T-cell (primary cell): ENCODE measurements around the gene IMMP2L. TPM values are rescaled to one million over a fixed set of nuclear protein-coding genes. Genes with fewer than 3 reads are reported as not detected.

Experiments used
- ATAC-seq, 4 experiments: fragments of 200-7000 bp in 3 of 4; fragments of 150-1000 bp in 1 of 4; cut with Tn5 transposase; replicated peaks in 1 of 4; 1 replicate in 3 of 4; 2 replicates in 1 of 4; pipeline ENCODE4 v1.10.0; 2021; ENCODE audit warnings: moderate library complexity in 3 of 4, mild to moderate bottlenecking in 2 of 4, moderate number of reproducible peaks in 1 of 4
- CTCF ChIA-PET, 2 donors: fragments of 300-600 bp; sonication (Branson Sonifier 250); formaldehyde crosslinking; loops; one replicate each; lab custom pipeline; 2022; ENCODE audit warnings: antibody characterized with exemption in 2 of 2; lab: Charles Lee
- POLR2A ChIA-PET, 2 donors: fragments of 300-600 bp; sonication (Branson Sonifier 250); formaldehyde crosslinking; loops; one replicate each; lab custom pipeline; 2022; ENCODE audit warnings: antibody characterized with exemption in 2 of 2; lab: Charles Lee
- DNase-seq, 35 experiments: peaks; one replicate each; pipeline versions ENCODE4 v3.0.0 to v3.0.0-alpha.2; 2013 to 2023
- H3K27ac ChIP-seq: one replicate; pipeline ENCODE4 v1.5.1; 2013; ENCODE audit warnings: low read length
- H3K27me3 ChIP-seq, 2 experiments: replicated peaks in 1 of 2; 1 replicate in 1 of 2; 2 replicates in 1 of 2; pipeline versions ENCODE4 v1.6.1 to v1.7.0; 2013; ENCODE audit warnings: low read length in 1 of 2, mixed read lengths in 1 of 2; ENCODE audit not compliant: control insufficient read depth in 2 of 2, insufficient read depth in 2 of 2; ENCODE audit errors: extremely low read depth in 1 of 2
- H3K36me3 ChIP-seq, 2 donors: 1 replicate in 1 of 2; 2 replicates in 1 of 2; pipeline versions ENCODE4 v1.6.1 to v1.7.0; 2013; ENCODE audit warnings: low read length in 1 of 2; ENCODE audit not compliant: control insufficient read depth in 2 of 2, insufficient read depth in 1 of 2; ENCODE audit errors: extremely low read depth in 1 of 2
- H3K4me1 ChIP-seq, 2 experiments: 1 replicate in 1 of 2; 2 replicates in 1 of 2; pipeline versions ENCODE4 v1.6.1 to v1.7.0; 2013; ENCODE audit warnings: low read length in 2 of 2, mixed read lengths in 1 of 2; ENCODE audit not compliant: insufficient read depth in 2 of 2, control insufficient read depth in 1 of 2; ENCODE audit errors: extremely low read depth in 1 of 2
- H3K4me3 ChIP-seq, 2 donors: 1 replicate in 1 of 2; 2 replicates in 1 of 2; pipeline versions ENCODE4 v1.5.1 to v1.7.0; 2013; ENCODE audit warnings: mild to moderate bottlenecking in 2 of 2, low read length in 1 of 2, moderate library complexity in 1 of 2; ENCODE audit not compliant: control insufficient read depth in 1 of 2; ENCODE audit errors: extremely low read depth in 1 of 2
- H3K9me3 ChIP-seq: 2 replicates; pipeline ENCODE4 v1.7.0; 2013
- H3K27ac Mint-ChIP-seq, 2 donors: one replicate each; pipeline ENCODE4 v1.8.0; 2020 to 2021; ENCODE audit warnings: mild to moderate bottlenecking in 2 of 2, mixed read lengths in 2 of 2
- H3K27me3 Mint-ChIP-seq, 2 donors: one replicate each; pipeline ENCODE4 v1.8.0; 2021 to 2022; ENCODE audit warnings: mixed read lengths in 2 of 2
- H3K36me3 Mint-ChIP-seq: one replicate; pipeline ENCODE4 v1.8.0; 2021; ENCODE audit warnings: mixed read lengths
- H3K4me1 Mint-ChIP-seq, 3 donors: one replicate each; pipeline ENCODE4 v1.8.0; 2020 to 2022; ENCODE audit warnings: mixed read lengths in 3 of 3, mild to moderate bottlenecking in 1 of 3
- H3K4me3 Mint-ChIP-seq, 3 donors: one replicate each; pipeline ENCODE4 v1.8.0; 2020 to 2022; ENCODE audit warnings: mild to moderate bottlenecking in 3 of 3, mixed read lengths in 3 of 3, moderate library complexity in 3 of 3
- H3K9me3 Mint-ChIP-seq, 3 donors: one replicate each; pipeline ENCODE4 v1.8.0; 2020 to 2022; ENCODE audit warnings: mixed read lengths in 3 of 3
- WGBS: methylation state at CpG from one replicate; pipeline ENCODE4 v1.1.5; 2013; ENCODE audit warnings: missing lambda C conversion rate; ENCODE audit not compliant: insufficient coverage; 5-methylcytosine and 5-hydroxymethylcytosine counted together
- total RNA-seq, 35 experiments: library from RNA in 6 of 35; stranded (reverse) in 6 of 35; fragments of 120-200 nt in 1 of 35; gene quantifications; one replicate each; pipeline versions ENCODE4 v1.2.1 to v1.2.4 and lab custom pipeline; 2013 to 2026

Gene IMMP2L
- total RNA-seq, 5 donors from 2014 or later (not counting 1 experiment from before 2014, with no cell fraction given), result 14.1 to 27.3 (median 21.7) TPM

DNA sequence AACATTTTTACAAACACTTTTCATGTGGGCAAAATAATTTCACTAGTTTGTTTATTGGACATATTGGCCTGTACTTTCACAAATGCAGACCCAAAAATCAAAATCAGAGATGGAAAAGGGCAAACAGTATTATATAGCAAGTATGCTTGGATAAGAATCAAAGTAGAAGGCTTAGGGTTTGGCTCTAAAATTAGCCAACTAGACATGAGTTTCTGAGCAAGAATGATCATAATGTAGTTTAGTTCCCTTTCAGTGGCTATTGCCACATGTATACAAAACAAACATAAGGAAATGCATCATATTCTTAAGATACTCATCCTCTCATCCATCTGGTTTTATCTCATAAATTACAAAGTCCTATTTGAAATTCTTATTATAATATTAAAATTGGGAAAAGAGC, 132.5 kb downstream of the IMMP2L start:
- ChIA-PET CTCF (no interaction called here), POLR2A (no interaction called here)
- peaks cover 33% of the 10 kb centered on the region for H3K36me3 Mint-ChIP-seq
- H3K4me3 Mint-ChIP-seq, result no peak overlapping the region
- ATAC-seq (no peak), DNase-seq (no peak)
- H3K27me3 Mint-ChIP-seq, result no peaks in the 10 kb centered on the region
- Histone ChIP-seq H3K4me3 (no peak overlapping the region), H3K27me3 (no peaks in the 10 kb centered on the region), H3K36me3 (no peaks in the 10 kb centered on the region), H3K4me1 (no peaks in the 10 kb centered on the region), H3K9me3 (no peaks in the 10 kb centered on the region), H3K27ac (no peak overlapping the region)
- H3K4me1 Mint-ChIP-seq, result no peaks in the 10 kb centered on the region
- H3K9me3 Mint-ChIP-seq, result peaks cover 4 to 17% (median 11%) of the 10 kb centered on the region in 3 donors
- no peak overlapping the region for H3K27ac Mint-ChIP-seq

DNA sequence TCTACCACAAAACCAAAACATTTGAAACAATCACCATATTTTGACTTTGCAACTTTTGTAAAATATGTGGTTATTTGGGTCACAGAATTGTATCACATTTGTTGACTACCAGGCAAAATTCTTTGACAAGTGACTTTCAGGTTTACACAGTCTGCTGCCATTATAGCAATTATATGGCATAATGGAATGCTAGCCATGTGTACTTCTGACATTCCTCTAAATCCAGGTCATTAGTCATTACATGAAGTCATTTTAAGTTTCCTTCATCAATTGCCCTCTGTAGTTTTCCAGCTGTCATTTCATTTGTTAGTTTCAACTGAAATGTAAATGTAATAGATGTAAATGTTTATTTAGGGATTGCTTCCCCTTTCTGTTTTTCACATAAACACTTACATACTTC, 137.5 kb downstream of the IMMP2L start:
- H3K4me1 Mint-ChIP-seq, result no peaks in the 10 kb centered on the region
- H3K36me3 Mint-ChIP-seq, result peaks cover 19% of the 10 kb centered on the region
- DNase-seq (no peak), ATAC-seq (no peak)
- CTCF ChIA-PET, result no interaction called here
- H3K27me3 ChIP-seq, result no peaks in the 10 kb centered on the region
- no peaks in the 10 kb centered on the region for H3K9me3 ChIP-seq
- no peaks in the 10 kb centered on the region for H3K27me3 Mint-ChIP-seq
- POLR2A ChIA-PET, result no interaction called here
- H3K36me3 ChIP-seq, result no peaks in the 10 kb centered on the region
- no peak overlapping the region for H3K4me3 Mint-ChIP-seq
- no peak overlapping the region for H3K27ac Mint-ChIP-seq
- H3K27ac ChIP-seq, result no peak overlapping the region
- H3K9me3 Mint-ChIP-seq, result peaks cover 7 to 21% (median 8%) of the 10 kb centered on the region in 3 donors
- H3K4me3 ChIP-seq, result no peak overlapping the region
- no peaks in the 10 kb centered on the region for H3K4me1 ChIP-seq

DNA sequence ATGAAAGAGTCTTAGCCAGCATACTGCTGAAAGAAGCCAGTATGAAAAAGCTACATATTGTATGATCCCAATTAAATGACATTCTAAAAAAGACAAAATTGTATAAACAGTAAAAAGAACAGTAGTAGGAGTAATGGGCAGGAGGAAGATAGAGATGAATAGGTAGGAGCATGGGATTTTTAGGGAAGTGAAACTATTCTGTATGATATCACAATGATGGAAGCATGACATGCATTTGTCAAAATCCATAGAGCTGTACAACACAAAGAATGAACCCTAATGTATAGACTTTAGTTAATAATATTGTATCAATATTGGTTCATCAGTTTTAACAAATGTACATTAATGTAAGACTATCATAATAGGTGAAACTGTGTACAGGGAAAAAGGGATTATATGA, 147.9 kb downstream of the IMMP2L start:
- Mint-ChIP-seq H3K27me3 (no peaks in the 10 kb centered on the region), H3K36me3 (peaks cover 3% of the 10 kb centered on the region), H3K27ac (no peak overlapping the region), H3K4me3 (no peak overlapping the region), H3K4me1 (peaks cover 4 to 22% (median 9%) of the 10 kb centered on the region in 3 donors), H3K9me3 (no peaks in the 10 kb centered on the region)
- POLR2A ChIA-PET, result no interaction called here
- Histone ChIP-seq H3K4me1 (no peaks in the 10 kb centered on the region), H3K27ac (no peak overlapping the region), H3K36me3 (no peaks in the 10 kb centered on the region), H3K4me3 (no peak overlapping the region), H3K9me3 (no peaks in the 10 kb centered on the region), H3K27me3 (no peaks in the 10 kb centered on the region)
- no peak for DNase-seq
- CTCF ChIA-PET, result no interaction called here
- no peak for ATAC-seq

DNA sequence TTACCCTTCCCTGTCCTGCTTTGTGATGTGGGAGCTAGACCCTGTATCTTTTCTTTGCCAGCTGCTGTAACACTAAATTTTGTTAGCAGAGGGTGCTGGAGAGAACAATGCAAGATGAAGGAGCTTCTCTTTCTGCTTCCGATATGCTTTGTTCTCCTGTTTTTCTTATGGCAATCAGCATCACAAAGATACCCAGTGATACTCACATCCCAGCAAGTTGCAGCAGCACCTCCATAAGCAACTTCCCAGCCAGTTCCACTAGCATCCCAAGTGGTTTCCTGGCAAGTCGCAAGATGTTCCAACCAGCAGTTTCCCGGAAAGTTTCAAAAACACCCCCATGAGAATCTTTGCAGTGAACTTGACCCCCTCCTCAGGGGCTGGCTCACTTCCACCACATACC, 148.6 kb downstream of the IMMP2L start:
- no peaks in the 10 kb centered on the region for H3K9me3 ChIP-seq
- no peaks in the 10 kb centered on the region for H3K36me3 ChIP-seq
- no peak overlapping the region for H3K27ac ChIP-seq
- CTCF ChIA-PET, result no interaction called here
- Mint-ChIP-seq H3K27ac (no peak overlapping the region), H3K9me3 (no peaks in the 10 kb centered on the region), H3K4me1 (peaks cover 6 to 22% (median 11%) of the 10 kb centered on the region in 3 donors), H3K36me3 (peaks cover 3% of the 10 kb centered on the region), H3K4me3 (no peak overlapping the region), H3K27me3 (no peaks in the 10 kb centered on the region)
- ATAC-seq (no peak), DNase-seq (no peak)
- no peaks in the 10 kb centered on the region for H3K4me1 ChIP-seq
- H3K4me3 ChIP-seq, result no peak overlapping the region
- 89% methylated on average over 3 of the region's 3 CpGs for WGBS
- POLR2A ChIA-PET, result no interaction called here
- H3K27me3 ChIP-seq, result no peaks in the 10 kb centered on the region

DNA sequence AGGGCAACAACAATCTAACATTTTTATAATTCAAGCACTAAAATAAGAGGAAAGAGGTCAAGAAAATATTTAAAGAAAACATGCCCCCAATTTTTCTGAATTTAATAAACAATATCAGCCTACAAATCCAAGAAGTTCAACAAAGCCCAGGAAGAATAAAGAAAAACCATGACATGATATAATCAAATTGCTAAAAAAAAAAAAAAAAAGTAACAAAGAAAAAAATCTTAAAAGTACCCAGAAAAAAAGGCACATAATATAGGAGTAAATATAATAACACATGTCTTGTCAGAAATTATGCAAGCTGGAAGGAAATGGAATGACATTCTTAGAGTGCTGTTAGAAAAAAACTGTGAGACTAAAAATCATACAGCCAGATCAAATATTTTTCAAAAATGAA, 151.4 kb downstream of the IMMP2L start:
- H3K4me1 ChIP-seq, result no peaks in the 10 kb centered on the region
- no peak overlapping the region for H3K27ac ChIP-seq
- no peak overlapping the region for H3K27ac Mint-ChIP-seq
- H3K9me3 ChIP-seq, result no peaks in the 10 kb centered on the region
- ATAC-seq (no peak), DNase-seq (no peak)
- no peaks in the 10 kb centered on the region for H3K36me3 ChIP-seq
- no peak overlapping the region for H3K4me3 Mint-ChIP-seq
- no peaks in the 10 kb centered on the region for H3K27me3 ChIP-seq
- peaks cover 8% of the 10 kb centered on the region for H3K36me3 Mint-ChIP-seq
- no peaks in the 10 kb centered on the region for H3K27me3 Mint-ChIP-seq
- H3K4me1 Mint-ChIP-seq, result peaks cover 6 to 22% (median 11%) of the 10 kb centered on the region in 3 donors
- CTCF ChIA-PET, result interaction anchor here in 1 of 2 donors (0.7 kb wide), 1 partner anchor 1569 kb away, joined by 3 read pairs; no protein-coding TSS in a partner anchor
- peaks cover 0 to 5% (median 0%) of the 10 kb centered on the region in 3 donors for H3K9me3 Mint-ChIP-seq
- POLR2A ChIA-PET, result no interaction called here
- H3K4me3 ChIP-seq, result no peak overlapping the region

DNA sequence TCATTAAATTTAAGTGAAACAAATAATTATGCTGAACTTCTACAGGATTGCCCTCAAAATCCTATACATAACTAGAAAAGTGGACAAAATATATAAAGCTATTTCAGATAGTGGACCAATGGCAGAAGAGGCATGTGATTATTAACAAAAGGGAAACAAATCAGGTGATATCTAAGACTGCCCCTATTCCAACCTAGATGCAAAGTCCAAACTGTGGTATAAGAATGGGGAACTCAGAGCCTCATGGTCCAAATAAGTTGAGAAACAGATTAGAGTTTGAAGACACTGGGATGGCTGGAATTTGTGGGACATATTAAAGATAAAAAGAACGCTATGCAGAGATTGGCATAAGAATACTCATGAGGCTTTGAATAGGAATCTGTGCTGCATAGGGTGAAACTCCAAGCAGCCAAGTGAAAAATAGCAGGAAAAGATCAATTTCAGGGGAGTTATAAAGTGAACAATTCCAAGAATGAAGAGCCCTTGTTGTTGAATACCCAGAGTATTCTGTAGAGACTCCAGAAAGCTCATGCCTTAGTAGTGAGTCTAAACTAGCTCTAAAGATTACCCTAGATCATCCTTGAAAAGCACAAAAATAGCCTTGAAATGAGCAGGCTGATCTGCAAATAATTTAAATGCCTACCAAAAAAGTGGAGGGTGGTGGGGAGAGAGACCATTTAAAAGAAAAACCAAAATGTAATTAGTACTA, 152.4 kb downstream of the IMMP2L start:
- Histone ChIP-seq H3K27me3 (no peaks in the 10 kb centered on the region), H3K4me3 (no peak overlapping the region), H3K36me3 (no peaks in the 10 kb centered on the region), H3K9me3 (no peaks in the 10 kb centered on the region), H3K27ac (no peak overlapping the region), H3K4me1 (no peaks in the 10 kb centered on the region)
- no peak for DNase-seq
- no peaks in the 10 kb centered on the region for H3K27me3 Mint-ChIP-seq
- ATAC-seq, result no peak
- ChIA-PET POLR2A (no interaction called here), CTCF (no interaction called here)
- no peak overlapping the region for H3K27ac Mint-ChIP-seq
- H3K4me1 Mint-ChIP-seq, result peaks cover 6 to 22% (median 11%) of the 10 kb centered on the region in 3 donors
- peaks cover 0 to 5% (median 0%) of the 10 kb centered on the region in 3 donors for H3K9me3 Mint-ChIP-seq
- no peak overlapping the region for H3K4me3 Mint-ChIP-seq
- 86% methylated on average over 1 of the region's 1 CpG for WGBS
- peaks cover 8% of the 10 kb centered on the region for H3K36me3 Mint-ChIP-seq

DNA sequence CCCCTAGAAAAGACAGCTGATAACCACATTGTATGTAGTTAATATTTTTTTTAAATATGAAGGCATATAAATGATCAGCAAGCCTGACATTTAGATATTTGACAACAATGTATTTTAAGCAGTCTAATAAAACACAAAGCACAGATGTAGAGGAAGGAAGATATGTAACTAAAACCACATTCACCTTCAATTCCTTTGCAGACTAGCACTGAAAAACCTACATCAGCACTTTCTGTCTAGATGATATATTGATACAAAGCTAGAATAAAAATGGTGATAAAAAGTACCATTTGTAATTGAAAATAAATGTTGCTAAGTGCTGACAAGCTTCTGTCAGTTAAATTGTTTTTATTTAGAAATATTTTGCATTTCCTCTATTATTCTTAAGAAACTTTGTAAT, 153.6 kb downstream of the IMMP2L start:
- peaks cover 6 to 17% (median 7%) of the 10 kb centered on the region in 3 donors for H3K4me1 Mint-ChIP-seq
- H3K4me1 ChIP-seq, result no peaks in the 10 kb centered on the region
- H3K27me3 Mint-ChIP-seq, result no peaks in the 10 kb centered on the region
- H3K27me3 ChIP-seq, result no peaks in the 10 kb centered on the region
- peaks cover 0 to 5% (median 0%) of the 10 kb centered on the region in 3 donors for H3K9me3 Mint-ChIP-seq
- no peak overlapping the region for H3K4me3 Mint-ChIP-seq
- ChIA-PET POLR2A (no interaction called here), CTCF (no interaction called here)
- no peak for ATAC-seq
- peaks cover 8% of the 10 kb centered on the region for H3K36me3 Mint-ChIP-seq
- H3K4me3 ChIP-seq, result no peak overlapping the region
- no peaks in the 10 kb centered on the region for H3K36me3 ChIP-seq
- H3K9me3 ChIP-seq, result no peaks in the 10 kb centered on the region
- no peak overlapping the region for H3K27ac ChIP-seq
- no peak for DNase-seq
- H3K27ac Mint-ChIP-seq, result no peak overlapping the region
